ENCODE results near the gene MMP15.
"Not testable (repeated sequence)": the region's sequence is repeated elsewhere in the genome, so short reads cannot be mapped to it uniquely, and the experiment has no call there.

MMP15 gene

DNA sequence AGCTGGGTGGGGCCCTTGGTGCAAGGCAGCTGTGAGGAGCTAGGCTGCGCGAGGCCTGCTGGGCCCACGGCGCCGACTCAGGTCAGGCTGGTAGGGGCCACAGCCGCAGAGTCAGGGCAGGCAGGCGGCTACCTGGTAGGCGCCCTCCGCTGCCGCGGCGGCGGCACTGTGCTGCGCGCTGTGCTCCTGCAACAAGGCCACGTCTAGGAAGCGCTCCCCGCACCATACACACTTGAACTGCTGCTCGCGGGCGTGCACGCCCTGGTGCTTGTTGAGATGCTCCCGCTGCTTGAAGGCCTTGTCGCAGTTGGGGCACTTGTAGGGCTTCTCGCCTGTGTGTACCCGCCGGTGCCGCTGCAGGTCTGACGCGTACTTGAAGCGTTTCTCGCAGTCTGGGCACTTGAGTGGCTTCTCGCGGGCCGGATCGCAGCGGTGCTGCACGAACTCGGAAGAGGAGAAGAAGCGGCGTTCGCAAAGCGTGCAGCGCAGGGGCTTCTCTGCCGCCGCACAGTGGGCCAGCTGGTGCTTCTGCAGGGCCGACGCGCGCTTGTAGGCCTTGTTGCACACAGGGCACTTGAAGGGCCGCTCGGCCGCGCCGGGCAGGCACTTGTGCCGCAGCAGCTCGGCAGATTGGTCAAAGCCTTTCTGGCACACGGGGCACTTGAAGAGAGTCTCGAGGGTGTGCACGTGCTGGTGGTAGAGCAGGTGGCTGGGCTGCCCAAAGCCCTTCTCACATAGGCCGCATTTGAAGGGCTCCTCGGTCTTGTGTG, 29.0 kb upstream of the MMP15 start:
- DNase-seq (ENCODE audit: low read depth, low spot score), result no peak

DNA sequence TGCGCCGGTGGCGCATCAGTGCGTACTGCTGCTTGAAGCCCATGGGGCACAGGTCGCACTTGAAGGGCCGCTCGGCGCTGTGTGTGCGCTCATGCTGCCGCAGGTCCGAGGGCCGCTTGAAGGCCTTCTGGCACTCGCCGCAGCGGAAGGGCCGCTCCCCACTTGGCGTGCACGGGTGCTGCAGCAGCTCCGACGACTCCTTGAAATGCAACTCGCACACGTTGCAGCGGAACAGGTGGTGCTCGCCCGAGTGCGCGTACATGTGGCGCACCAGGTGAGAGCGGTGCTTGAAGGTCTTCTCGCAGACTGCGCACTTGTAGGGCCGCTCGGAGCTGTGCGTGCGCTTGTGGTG, 28.4 kb upstream of the MMP15 start:
- no peak for DNase-seq (ENCODE audit: low read depth, low spot score)

DNA sequence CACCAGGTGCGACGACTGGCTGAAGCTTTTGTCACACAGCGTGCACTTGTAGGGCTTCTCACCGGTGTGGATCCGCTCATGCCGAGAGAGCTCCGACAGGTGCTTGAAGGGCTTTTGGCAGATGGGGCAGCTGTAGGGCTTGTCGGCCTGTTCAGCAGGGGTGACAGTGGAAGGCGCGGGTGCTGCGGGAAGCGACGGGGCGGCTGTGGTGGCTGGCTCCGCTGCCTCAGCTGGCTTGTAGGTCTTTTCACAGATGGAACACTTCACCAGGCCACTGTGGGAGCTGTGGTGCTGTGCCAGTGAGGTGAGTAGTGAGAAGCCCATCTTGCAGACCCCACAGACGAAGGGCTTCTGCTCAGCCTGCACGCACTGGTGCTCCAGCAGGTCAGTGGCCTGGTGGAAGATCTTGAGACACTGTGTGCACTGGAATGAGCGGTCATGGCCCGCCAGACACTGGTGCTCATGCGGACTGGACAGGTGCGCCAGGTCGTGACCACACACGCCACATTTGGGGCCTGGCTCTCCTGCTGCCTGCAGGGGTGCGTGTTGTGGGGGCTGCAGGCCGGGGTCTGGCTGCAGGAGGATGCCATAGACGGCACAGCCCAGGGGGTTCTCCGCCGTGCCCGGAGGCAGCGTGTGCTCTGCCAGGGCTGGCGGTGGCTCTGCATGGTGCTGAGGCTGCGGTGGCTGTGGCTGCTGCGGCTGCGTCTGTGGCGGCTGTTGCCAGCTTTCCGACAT, 27.9 kb upstream of the MMP15 start:
- no peak for DNase-seq (ENCODE audit: low read depth, low spot score)

DNA sequence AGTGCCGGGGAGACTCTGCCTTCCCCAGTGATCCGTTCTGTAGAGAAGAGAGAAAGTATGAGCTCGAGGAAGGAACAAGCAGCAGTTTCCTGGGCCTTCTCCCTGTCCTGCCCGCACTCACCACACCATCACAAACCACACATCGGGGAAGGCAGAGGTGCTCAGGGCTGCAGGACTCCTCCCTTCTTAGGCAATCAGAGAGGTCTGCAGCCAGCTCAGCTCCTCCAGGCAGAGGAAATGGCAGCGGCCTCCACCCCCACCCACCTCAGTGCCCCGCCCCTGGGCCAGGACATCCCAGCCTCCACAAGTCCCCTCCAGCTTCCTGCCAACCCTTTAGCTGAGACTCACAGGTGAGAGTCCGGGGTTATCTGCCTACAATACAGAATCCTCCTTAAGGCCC, 27.1 kb upstream of the MMP15 start:
- DNase-seq (ENCODE audit: low read depth, low spot score), result no peak

DNA sequence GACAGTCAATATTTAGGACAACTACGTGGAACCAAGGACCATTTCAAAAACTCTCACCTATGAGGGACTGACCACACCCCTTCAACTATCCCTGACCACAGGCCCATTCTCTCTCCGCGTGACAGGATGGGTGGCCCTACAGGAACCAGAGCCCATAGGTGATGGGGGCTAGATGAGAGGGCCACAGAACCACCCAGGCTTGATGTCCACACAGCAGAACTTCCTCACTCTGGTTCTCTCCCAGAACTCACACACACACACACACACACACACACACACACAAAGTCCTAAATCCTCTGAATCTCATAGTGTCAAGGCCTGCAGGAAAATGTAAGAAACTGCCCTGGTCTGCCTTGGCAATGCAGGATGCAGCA, 26.6 kb upstream of the MMP15 start:
- no peak for DNase-seq (ENCODE audit: low read depth, low spot score)

DNA sequence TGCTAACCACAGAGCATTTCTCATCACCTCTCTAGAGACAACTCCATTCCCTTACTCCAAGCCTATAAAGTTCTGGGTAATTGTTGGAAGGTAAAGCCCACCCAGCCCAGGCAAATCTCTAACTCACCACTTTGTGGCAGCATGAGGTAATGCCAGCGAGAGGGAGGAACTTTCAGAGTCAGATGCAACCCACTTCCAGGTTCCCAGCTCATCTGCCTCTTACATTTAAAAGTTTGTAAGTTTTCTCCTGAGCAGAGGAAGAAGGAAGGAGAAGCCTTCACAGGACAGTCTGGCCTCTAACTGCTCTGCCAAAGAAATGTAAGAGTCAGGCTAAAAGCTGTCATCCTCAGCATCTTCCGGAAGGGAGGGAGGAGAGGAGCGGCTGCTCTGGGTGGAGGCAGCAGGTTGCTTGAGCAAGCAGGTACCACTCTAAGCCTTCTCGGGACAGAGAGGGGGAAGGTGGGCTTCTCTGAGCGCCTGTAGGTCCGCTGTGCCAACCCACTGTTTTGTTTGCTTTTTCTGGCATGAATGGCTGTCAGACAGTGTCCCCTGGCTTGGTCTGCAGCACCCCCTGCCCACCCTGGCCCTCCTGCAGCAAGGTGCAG, 26.1 kb upstream of the MMP15 start:
- DNase-seq (ENCODE audit: low read depth, low spot score), result no peak

DNA sequence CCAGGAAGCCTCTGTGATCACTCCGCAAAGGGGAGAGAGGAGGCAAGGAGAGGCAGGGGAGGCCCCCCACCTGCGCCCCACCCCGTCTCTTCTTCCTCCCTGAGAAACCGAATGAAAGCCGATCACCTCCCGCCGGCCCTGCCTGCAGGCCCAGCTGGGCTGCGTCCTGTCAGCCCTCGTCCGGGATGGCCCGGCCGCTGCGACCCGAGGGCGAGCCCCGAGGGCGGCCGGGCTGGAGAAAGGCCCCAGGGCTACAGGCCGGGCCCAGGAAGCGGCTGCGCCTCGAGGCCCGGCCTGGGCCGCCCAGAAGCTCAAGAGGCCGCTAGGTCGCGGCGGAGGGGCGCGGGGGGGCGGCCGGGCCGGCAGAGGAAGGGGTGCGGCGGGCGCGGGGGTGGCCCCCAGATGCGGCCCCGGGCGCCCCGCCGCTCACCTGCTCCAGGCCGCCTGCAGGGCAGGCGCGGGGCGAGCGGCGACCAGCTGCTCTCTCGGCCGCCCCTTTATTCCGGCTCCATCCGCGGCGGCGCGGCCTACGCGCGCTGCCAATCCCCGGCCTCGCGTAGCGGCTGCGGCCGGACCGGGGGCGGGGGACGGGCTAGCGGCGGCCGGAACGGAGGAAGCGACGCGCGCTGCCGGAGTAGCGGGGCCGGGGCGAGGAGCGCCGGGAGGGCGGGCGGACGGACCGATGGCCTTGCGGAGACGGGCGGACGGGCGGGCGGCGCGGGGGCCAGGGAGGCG, 25.4 kb upstream of the MMP15 start, which contains the start of gene ZNF319:
TSS of gene ZNF319 (minus strand) at position 702 of the 735 bp plus-strand sequence. CDS start 2,407 bp downstream, outside the sequence.
- DNase-seq (ENCODE audit: low read depth, low spot score), result no peak

DNA sequence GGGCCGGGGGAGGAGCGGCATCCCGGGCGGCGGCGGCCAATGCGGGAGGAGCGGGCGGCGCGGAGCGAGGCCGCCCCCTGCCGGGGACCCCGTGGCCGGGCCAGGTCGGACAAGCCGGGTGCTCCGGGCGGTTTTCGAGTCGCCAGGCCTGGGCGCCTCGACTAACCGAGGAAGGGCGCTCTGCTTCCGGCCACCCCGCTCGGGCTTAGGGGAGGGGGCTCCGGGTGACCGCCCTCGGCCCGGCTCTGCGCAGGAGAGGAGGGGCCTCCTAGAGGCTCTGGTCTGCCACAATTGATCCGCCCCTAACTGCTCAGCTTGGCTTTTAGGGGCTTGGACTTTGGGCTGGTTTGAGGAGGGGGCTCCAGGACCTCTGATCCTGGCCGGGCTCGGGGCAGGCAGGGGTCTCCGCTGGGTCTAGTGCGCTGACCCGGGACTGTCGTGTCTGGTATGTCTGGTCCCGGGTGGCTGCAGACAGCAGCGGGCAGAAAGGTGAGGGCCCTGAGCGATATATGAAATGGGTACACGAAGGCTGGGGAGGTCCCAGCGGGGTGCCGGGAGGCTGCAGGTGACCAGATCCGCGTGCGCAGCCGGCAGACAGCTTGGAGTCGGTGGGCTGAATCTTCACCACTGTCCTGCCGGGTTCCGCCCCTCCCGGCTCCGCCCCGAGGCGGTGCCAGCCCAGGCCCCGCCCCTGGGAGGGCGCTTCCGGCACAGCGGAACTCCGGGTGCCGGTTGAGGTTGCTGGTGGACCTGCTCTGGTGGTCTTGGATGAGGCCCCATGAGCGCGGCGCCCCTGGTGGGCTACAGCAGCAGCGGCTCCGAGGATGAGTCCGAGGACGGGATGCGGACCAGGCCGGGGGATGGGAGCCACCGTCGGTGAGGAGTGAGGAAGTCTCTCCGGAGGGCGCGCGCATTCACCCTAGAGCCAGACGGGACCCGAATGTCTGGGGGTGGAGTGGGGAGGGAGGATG, 24.6 kb upstream of the MMP15 start, which contains the start of gene USB1:
TSS of gene USB1 (plus strand) at position 702 of the 971 bp plus-strand sequence. CDS start at position 779, 77 bp downstream.
- DNase-seq (ENCODE audit: low read depth, low spot score), result no peak

DNA sequence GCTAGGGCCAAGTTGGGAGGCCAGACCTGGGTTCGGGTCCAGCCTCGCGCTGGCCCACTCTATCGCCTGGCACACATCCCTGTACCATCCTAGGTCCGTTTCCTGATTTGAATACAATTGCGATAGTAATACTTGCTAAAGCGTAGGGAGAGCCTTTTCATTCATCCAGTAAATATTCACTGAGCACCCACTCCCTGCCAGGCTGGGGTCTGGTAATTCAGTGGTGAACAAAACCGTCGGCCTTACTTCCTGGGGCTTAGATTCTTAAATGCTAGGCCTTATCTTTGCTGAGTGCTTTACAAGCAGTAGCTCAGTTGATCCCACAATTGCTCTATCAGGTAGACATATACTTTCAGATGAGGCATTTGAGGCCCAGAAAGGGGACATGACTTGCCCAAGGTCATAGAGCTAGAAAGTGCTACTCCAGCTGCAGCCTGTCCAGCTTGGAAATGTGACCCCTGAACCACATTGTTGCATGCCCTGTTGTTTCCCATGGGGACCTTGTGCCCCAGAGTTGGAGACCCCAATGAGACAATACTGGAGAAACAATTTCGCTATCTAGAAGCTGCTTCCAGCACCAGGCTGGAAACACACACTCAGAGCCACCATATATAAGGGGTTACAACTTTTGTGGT, 23.7 kb upstream of the MMP15 start:
- DNase-seq (ENCODE audit: low read depth, low spot score), result no peak

DNA sequence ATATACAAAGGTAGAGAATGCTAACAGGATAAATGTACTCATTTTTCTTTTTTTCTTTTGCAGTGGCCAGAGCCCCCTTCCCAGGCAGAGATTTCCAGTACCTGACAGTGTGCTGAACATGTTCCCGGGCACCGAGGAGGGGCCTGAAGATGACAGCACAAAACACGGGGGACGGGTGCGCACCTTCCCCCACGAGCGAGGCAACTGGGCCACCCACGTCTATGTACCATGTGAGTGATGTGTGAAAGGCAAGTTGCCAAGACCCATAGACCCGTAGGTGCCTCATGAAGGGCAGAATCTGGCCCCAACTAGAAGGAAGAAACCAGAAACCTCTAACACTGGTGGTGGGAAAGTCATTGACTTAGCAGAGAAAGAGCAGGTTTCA, 23.1 kb upstream of the MMP15 start:
- DNase-seq (ENCODE audit: low read depth, low spot score), result no peak

DNA sequence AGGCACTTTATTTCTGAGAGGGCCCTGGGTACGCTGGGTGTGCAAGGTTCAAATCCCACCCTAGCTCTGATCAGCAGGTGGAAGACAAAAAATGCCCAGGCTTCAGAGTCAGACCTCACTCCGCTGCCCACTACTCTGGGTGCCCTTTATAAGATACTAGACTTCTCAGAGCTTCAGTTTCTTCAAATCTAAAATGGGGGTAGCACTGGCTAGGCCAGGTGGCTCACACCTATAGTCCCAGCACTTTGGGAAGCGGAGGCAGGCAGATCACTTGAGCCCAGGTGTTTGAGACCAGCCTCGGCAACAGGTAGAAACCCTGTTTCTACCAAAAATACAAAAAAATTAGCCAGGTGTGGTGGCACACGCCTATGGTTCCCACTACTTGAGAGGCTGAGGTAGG, 22.6 kb upstream of the MMP15 start:
- no peak for DNase-seq (ENCODE audit: low read depth, low spot score)

DNA sequence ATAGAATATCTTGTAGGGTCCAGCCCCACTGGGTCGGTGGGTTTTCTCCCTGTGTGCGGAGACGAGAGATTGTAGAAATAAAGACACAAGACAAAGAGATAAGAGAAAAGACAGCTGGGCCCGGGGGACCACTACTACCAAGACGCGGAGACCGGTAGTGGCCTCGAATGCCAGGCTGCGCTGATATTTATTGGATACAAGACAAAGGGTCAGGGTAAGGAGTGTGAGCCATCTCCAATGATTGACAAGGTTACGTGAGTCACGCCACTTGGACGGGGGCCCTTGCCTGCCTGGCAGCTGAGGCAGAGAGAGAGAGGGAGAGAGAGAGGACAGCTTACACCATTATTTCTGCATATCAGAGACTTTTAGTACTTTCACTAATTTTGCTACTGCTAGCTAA, 20.8 kb upstream of the MMP15 start:
- not testable (repeated sequence) for DNase-seq (ENCODE audit: low read depth, low spot score)

DNA sequence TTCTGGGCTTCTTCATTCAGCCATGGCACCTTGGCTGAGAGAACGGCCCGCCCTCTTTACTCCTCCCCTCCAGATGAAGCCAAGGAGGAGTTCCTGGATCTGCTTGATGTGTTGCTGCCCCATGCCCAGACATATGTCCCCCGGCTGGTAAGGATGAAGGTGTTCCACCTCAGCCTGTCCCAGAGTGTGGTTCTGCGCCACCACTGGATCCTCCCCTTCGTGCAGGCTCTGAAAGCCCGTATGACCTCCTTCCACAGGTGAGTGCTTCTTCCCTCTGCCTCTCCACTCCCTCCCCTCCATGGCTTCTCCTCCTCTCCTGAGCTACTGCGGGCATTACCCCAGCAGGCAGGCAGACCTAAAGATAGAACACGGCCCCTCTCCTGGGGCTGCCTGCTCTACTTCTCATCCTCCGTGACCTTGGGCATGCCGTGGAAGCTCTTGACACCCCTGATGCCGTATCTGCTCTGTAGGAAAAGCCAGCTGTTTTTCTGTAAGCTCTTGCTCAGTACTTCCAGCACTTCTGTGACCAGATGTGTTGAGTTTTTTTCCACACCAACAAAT, 15.6 kb upstream of the MMP15 start:
- no peak for DNase-seq (ENCODE audit: low read depth, low spot score)

DNA sequence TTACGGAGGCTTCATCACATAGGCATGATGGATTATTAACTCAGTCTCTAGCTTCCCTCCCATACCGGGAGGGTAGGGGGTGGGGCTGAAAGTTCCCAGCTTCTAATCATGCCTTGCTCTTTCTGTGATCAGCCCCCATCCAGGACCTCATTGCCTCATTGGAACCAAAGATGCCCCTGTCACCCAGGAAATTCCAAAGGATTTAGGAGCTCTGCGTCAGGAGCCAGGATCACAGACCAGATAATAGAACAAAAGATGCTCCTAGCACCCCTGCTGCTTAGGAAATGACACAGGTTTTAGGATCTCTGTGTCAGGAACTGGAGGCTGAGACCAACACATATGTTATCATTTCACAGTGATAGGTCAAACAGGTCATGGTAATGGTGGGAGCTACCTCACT, 14.7 kb upstream of the MMP15 start:
- DNase-seq (ENCODE audit: low read depth, low spot score), result no peak

DNA sequence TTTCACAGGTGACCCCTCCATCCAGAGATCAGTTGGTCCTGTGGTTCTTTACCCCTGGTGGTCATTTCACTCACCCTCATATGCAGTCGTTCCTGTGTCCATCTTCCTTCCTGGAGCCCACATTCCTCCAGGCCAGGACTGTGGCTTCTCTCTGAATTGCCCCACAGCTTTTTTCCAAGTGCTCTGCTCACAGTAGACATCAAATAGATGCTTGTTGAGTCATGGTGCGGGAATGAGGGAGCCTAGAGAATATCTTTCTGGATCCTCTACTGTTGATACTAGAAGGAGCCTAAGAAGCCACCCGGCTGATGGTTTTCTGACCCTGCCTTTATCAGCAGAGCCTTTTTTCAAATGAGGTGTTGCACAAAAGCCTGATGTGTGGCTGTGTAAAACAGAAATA, 13.9 kb upstream of the MMP15 start:
- DNase-seq (ENCODE audit: low read depth, low spot score), result no peak

DNA sequence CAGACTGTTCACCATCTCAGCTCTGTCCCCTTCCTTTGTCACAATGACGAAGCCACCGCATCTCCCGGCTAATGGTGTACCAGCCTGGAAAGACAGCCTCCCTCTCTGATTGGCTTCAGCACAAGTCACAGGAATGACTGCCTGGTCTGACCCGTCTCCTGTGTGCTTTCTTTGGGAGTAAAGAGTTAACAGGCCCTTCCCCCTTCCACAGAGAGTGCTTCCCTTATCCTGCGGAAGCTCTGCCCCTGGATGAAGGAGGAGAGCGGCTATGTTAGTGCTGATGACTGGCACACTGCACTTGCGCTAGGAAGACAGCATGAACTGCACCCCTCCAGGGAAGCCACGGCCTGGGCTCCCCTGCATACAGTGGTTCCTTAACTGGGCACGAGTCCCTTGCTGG, 13.1 kb upstream of the MMP15 start:
- no peak for DNase-seq (ENCODE audit: low read depth, low spot score)

DNA sequence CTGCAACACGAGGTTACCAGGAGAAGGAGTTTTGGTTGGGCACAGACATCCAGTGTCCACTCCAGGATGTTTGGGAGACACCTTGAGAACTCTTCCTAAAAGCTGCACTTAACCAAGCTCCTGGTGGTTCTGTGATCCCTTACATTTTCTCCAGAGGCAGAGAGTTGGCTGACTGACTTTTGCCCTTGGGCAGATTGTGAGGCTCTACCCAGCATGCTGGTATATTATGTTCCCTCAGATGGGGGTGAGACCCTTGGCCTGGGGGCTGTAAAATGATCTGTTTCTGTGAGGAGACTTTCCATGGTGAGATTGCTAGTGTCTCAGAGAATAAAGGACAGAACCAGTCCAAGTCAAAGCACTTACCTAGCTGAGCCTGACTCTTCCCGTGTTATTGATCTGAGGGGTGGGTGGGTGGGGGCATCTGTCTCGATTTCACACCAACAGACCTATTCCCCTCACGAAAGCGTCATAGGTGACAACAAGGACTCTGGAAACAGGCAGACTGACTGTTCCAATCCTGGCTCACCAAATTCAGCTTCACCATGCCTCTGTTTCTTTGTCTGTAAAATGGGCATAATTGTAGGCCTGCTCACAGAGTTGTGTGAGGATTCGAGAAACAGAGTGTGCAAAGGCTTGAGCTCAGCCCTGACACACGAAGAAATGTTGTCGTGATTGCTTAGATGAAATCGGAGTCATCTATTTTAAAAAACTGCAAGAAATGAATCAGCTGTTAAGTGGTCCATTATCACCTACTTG, 12.2 kb upstream of the MMP15 start:
- DNase-seq (ENCODE audit: low read depth, low spot score), result no peak

DNA sequence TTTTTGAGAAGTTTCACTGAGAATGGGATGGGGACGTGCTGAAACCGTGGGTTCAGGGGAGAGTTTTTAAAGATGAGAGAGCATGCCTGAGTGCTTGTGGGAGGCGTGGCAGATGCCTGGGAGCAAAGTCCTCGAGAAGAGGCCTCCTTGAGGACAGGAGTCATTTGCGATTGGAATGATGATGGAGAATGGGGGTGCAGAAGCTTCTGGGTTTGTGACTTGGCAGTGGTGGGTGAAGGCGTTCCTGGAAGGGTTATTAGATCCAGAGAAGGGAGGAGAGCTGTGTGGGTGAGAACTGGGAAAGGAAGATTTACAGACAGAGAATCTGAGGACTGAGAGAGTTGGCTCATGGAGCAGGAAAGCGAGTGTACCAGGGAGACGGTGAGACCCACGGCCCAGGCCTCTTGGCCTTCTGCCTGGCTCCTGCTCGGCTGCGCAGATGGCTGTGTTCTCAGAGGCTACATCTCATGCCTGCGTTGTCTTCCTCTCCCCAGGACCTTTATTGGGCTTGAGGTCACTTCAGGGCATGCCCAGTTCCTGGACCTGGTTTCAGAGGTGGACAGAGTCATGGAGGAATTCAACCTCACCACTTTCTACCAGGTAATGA, 8.6 kb upstream of the MMP15 start:
- DNase-seq (ENCODE audit: low read depth, low spot score), result no peak

DNA sequence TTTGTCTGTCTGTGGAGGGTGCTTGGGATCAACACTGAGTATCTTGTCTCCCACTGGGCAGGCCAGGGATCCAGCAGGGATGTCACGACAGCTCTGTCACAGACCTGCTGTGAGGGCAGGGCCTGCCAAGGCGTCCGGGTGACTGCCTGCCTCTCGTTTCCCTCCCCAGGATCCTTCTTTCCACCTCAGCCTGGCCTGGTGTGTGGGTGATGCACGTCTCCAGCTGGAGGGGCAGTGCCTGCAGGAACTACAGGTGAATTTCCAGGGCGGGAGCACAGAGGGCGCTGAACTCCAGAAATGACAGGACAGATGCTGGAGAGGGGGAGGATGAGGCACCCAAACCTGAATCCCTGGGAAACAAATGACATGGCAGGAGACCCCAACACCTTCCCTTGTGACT, 6.8 kb upstream of the MMP15 start:
- DNase-seq (ENCODE audit: low read depth, low spot score), result no peak

Data from iPS DF 19.7 (cell line).